Activated naive CD8-positive, alpha-beta T cell treated with anti-CD3 and anti-CD28 coated beads, Interleukin-2, amount 50 U/mL, for 16 hours (primary cell): Measurements from ENCODE around the gene BRD8.

Source experiments
- DNase-seq: peaks from one replicate; pipeline ENCODE4 v3.0.0-alpha.2; 2020; ENCODE audit warnings: low read depth, low spot score

BRD8 gene

GRCh38 chr5:138103319-138103637 is 75.2 kb downstream of the BRD8 start:
- DNase-seq = no peak

DNA sequence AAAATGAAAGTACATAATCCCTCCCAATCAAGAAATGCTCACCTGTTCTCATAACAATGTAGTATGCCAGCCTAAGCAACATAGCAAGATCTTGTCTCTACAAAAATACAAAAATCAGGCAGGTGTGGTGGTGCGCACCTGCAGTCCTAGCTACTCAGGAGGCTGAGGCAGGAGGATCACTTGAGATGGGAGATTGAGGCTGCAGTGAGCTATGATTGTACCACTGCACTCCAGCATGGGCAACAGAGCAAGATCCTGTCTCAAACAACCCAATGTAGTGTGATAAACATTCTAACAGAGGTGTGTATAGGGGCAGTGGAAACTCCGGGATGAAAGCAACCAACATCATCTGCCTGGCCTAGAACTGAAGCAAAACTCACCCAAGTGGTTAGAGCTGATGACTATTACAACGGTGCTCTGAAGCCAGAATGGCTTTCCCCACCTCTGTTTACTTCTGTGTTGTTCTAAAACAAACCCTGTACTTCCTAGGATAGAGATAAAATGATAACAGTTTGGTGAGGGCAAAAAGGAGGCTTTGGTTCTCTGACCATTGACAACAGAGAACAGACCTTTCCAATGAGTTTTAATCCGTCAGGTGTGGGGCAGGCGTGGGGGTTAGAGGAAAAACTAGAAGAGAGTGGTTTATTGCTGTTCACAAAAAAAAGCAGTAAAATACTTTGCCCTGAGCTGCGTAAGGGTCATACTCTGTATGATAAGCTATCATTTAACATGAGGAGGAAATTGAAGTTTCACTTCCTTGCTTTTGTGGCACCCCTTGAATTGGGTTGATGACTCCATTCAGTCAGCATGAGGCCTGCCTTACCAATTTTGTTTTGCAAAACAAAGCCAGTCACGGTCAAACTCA is 75.7 kb downstream of the BRD8 start:
- no peak for DNase-seq

GRCh38 chr5:138096997-138097828 is 81.2 kb downstream of the BRD8 start:
- DNase-seq = no peak

GRCh38 chr5:138096363-138096762 is 82.1 kb downstream of the BRD8 start:
- DNase-seq = no peak

- no peak for DNase-seq
Measured at GRCh38 chr5:138095100-138095907, 83.1 kb downstream of the BRD8 start.

DNA sequence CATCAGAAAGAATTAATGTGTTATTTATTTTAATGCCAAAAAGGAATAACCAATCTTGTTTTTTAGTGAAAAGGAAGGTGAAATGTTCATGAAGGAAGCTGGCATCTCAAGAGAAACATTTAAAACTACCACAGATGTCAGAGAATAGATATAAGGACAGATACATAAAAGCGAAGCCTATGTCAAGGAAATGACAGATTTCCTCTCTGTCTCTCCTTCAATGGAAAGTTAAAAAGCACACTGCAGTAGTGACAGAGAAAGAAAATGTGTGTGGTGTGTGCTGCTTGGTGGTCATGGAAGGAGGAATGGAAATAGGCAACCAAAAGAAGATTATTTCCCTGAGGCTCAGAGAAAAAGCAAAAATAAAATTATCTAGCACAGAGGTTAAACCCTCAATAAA is 85.4 kb downstream of the BRD8 start:
- no peak for DNase-seq

DNA sequence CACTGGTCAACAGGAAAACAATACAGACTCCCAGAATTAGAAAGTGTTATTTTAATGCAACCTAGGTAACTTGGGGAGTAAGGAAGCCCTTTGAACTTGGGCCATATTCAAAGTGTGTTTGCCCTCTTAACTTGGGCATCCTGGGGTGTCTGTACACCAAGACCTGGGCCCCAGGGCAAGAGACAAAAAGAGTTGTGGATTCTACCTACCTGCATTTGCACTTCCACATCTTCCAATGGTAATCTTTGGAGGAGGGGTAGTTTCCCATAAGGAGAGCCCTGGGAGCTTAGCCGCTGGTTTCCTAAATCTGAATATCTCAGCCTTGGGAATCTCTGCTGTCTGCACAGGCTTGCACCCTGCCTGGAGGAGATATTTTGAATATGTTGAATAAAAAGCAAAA is 86.1 kb downstream of the BRD8 start:
- DNase-seq = no peak

GRCh38 chr5:138091685-138092084 is 86.7 kb downstream of the BRD8 start:
- no peak for DNase-seq
